ENCODE results near the gene PRKAG2. TPM values are rescaled to one million over a fixed set of nuclear protein-coding genes. Genes with fewer than 3 reads are reported as not detected.

Gene PRKAG2
- polyA plus RNA-seq, 2 donors = 9.0 to 11.2 TPM

DNA sequence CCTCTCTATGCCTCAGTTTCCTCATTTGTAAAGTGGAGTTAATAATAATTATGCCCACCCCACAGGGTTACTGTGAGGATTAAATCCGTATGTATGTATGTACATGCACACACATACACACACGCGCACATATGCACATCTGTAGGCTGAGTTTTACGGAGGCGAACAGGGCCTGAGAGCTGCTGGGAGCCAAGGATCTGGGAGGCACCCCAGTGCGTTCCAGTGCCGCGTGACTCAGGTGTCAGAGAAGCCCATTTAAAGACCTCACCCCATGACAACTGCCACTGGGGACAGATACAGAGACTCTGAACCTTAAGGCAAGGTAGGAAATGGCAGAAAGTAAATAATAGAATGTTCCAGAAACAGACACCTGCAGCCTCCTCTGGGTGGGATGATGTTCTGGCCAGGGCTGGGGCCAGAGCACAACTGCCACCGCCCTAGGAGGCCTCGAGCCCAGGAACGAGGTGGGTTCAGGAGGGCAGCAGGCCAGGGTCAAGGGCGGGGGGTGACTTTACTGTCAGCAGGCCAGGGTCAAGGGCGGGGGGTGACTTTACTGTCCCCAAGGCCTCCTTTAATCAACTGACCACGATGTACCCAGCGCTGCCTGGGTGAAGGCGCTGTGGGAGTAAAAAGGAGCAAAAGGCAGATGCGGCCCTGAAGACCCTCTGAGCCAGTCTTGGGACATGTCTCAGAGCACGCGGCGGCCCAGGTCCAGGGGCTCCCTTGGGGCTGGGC lies 54.9 kb downstream of the PRKAG2 start:
- Histone ChIP-seq H3K27me3 (ENCODE audit: control insufficient read depth in 1 of 2, insufficient read depth in 2 of 2, low read length in 2 of 2) (no peaks in the 10 kb centered on the region), H3K4me1 (ENCODE audit: control insufficient read depth in 2 of 2, insufficient read depth in 2 of 2, low read length in 1 of 2) (peaks cover 5 to 24% of the 10 kb centered on the region in 2 donors), H3K4me3 (ENCODE audit: low read depth in 1 of 2, low read length in 2 of 2) (no peak overlapping the region), H3K36me3 (ENCODE audit: control insufficient read depth in 2 of 2, insufficient read depth in 2 of 2, low read length in 1 of 2) (no peaks in the 10 kb centered on the region), H3K27ac (ENCODE audit: low read depth in 2 of 2, low read length in 1 of 2) (no peak overlapping the region), H3K9me3 (ENCODE audit: control insufficient read depth in 2 of 2, insufficient read depth in 1 of 2, low read depth in 1 of 2, low read length in 1 of 2) (no peaks in the 10 kb centered on the region)
- 82 to 91% methylated on average over 20 of the region's 20 CpGs for WGBS, 2 donors

- no peak overlapping the region for H3K27ac ChIP-seq (ENCODE audit: low read depth in 2 of 2, low read length in 1 of 2)
- 70 to 85% methylated on average over 4 of the region's 4 CpGs for WGBS, 2 donors
- H3K9me3 ChIP-seq (ENCODE audit: control insufficient read depth in 2 of 2, insufficient read depth in 1 of 2, low read depth in 1 of 2, low read length in 1 of 2) = no peaks in the 10 kb centered on the region
- no peak overlapping the region for H3K4me3 ChIP-seq (ENCODE audit: low read depth in 1 of 2, low read length in 2 of 2)
- no peaks in the 10 kb centered on the region for H3K36me3 ChIP-seq (ENCODE audit: control insufficient read depth in 2 of 2, insufficient read depth in 2 of 2, low read length in 1 of 2)
- no peaks in the 10 kb centered on the region for H3K27me3 ChIP-seq (ENCODE audit: control insufficient read depth in 1 of 2, insufficient read depth in 2 of 2, low read length in 2 of 2)
- peaks cover 5 to 24% of the 10 kb centered on the region in 2 donors for H3K4me1 ChIP-seq (ENCODE audit: control insufficient read depth in 2 of 2, insufficient read depth in 2 of 2, low read length in 1 of 2)
Measured at GRCh38 chr7:151821226-151821625, 55.7 kb downstream of the PRKAG2 start.

DNA sequence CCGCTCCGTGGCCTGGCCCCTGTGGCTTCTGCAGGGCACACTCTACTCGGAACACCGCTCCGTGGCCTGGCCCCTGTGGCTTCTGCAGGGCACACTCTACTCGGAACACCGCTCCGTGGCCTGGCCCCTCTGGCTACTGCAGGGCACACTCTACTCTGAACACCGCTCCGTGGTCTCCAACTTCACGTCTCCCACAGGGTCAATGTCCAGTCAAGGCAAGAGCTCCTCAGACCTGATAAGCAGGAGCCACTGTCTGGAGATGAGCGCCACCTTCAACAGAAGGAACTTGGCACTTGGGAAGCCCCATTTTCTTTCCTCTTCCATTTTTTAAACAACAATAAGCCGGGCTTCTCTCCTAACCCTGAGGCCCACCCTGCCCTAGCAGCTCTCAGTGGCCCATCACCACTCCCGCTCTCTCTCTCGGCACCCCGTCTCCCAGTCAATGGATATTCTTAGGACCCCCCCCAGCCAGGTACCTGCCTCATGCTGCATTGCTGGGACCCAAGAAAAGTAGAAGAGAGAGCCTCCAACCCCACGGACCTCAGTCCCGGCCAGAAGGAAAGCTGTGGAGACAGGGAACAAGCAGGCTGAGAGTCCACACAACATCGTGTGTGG lies 56.3 kb downstream of the PRKAG2 start:
- WGBS, 2 donors = 77 to 78% methylated on average over 13 of the region's 19 CpGs

GRCh38 chr7:151819866-151820265 lies 57.0 kb downstream of the PRKAG2 start:
- whole genome bisulfite sequencing, 2 donors = 34 to 52% methylated on average over 8 of the region's 8 CpGs

More for the DNA sequence above, 56.3 kb downstream of the PRKAG2 start:
- Histone ChIP-seq H3K4me3 (ENCODE audit: low read depth in 1 of 2, low read length in 2 of 2) (no peak overlapping the region), H3K27ac (ENCODE audit: low read depth in 2 of 2, low read length in 1 of 2) (no peak overlapping the region), H3K27me3 (ENCODE audit: control insufficient read depth in 1 of 2, insufficient read depth in 2 of 2, low read length in 2 of 2) (no peaks in the 10 kb centered on the region), H3K9me3 (ENCODE audit: control insufficient read depth in 2 of 2, insufficient read depth in 1 of 2, low read depth in 1 of 2, low read length in 1 of 2) (no peaks in the 10 kb centered on the region), H3K4me1 (ENCODE audit: control insufficient read depth in 2 of 2, insufficient read depth in 2 of 2, low read length in 1 of 2) (peaks cover 5 to 22% of the 10 kb centered on the region in 2 donors), H3K36me3 (ENCODE audit: control insufficient read depth in 2 of 2, insufficient read depth in 2 of 2, low read length in 1 of 2) (no peaks in the 10 kb centered on the region)

DNA sequence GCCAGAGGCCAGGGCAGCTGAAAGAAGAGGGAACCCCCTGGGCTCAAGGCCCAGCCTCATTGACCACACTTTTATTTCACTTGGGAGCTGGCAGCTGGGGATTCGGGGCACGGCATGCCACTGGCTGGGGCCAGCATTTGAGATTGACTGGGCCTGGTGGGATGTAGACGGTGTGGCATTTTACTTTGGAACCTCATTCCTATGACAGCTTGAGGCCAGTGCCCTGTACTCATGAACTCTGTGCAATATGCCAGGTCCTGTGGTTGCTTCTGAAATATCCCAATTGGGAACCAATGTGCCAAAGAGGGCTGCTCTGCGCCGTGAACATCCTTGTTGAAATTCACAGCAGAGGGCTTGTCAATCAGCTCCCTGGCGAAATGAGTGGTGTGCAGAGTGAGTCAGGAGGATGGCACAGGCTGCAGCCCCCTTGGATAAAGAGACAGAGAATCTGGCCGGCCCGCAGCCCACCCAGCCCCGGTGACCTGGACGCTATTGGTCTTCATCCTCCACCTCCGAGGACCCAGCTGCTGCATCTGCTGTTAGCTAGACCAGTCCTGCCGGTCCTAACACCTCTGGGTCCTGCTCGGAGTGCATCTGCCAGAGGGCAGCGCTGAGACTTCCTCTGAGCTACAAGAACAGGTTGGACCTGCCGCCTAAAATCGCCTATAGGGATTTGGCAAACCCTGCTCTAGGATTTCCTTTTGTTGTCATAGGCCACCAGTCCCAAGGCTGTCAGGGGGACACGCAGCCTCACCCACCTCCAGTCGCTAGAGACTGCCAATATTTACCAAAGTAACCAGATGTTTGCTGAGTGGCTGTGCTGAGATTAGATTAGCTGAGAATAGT lies 58.0 kb downstream of the PRKAG2 start:
- Histone ChIP-seq H3K4me1 (ENCODE audit: control insufficient read depth in 2 of 2, insufficient read depth in 2 of 2, low read length in 1 of 2) (peaks cover 5 to 19% of the 10 kb centered on the region in 2 donors), H3K4me3 (ENCODE audit: low read depth in 1 of 2, low read length in 2 of 2) (no peak overlapping the region), H3K27me3 (ENCODE audit: control insufficient read depth in 1 of 2, insufficient read depth in 2 of 2, low read length in 2 of 2) (no peaks in the 10 kb centered on the region), H3K9me3 (ENCODE audit: control insufficient read depth in 2 of 2, insufficient read depth in 1 of 2, low read depth in 1 of 2, low read length in 1 of 2) (no peaks in the 10 kb centered on the region), H3K36me3 (ENCODE audit: control insufficient read depth in 2 of 2, insufficient read depth in 2 of 2, low read length in 1 of 2) (no peaks in the 10 kb centered on the region), H3K27ac (ENCODE audit: low read depth in 2 of 2, low read length in 1 of 2) (peak overlapping the region; percentile 5 to 44)
- WGBS, 2 donors = 59 to 63% methylated on average over 18 of the region's 18 CpGs

More at GRCh38 chr7:151819866-151820265, 57.0 kb downstream of the PRKAG2 start:
- peak overlapping the region in 1 of 2 donors; percentile 64 for H3K27ac ChIP-seq (ENCODE audit: low read depth in 2 of 2, low read length in 1 of 2)
- no peaks in the 10 kb centered on the region for H3K27me3 ChIP-seq (ENCODE audit: control insufficient read depth in 1 of 2, insufficient read depth in 2 of 2, low read length in 2 of 2)
- H3K4me1 ChIP-seq (ENCODE audit: control insufficient read depth in 2 of 2, insufficient read depth in 2 of 2, low read length in 1 of 2) = peaks cover 5 to 19% of the 10 kb centered on the region in 2 donors
- no peaks in the 10 kb centered on the region for H3K36me3 ChIP-seq (ENCODE audit: control insufficient read depth in 2 of 2, insufficient read depth in 2 of 2, low read length in 1 of 2)
- H3K9me3 ChIP-seq (ENCODE audit: control insufficient read depth in 2 of 2, insufficient read depth in 1 of 2, low read depth in 1 of 2, low read length in 1 of 2) = no peaks in the 10 kb centered on the region
- H3K4me3 ChIP-seq (ENCODE audit: low read depth in 1 of 2, low read length in 2 of 2) = no peak overlapping the region

DNA sequence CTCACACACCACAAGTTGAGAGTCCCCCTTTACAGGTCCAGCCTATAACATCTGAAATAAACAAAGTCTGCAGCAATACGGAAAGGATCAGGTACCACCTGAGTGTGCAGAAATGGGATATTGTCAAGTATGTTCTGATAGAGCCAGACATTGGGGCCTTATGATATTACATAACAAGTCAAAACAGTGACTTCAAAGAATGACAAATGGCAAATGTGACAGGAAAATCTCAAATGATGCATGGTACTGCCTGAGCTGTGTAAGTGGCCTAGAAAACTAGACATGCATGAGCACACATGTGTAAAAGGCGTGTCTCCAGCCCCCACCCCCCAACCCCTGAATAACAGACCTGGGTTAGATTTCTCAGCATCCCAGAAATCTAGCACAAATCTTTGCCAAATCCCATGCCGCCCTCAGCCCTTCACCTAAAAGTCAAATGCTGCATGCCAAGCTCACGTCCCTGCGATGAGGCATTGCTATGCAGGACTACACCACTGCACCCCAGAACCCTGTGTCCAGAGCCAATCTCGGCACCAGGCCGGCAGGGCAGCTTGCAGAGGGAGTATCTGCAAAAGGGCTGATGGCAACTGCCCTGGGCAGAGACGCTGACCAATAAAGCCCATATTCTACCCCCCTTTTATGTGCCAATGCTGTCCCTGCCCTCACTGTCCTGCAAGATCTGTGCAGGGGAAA lies 58.8 kb downstream of the PRKAG2 start:
- H3K4me3 ChIP-seq (ENCODE audit: low read depth in 1 of 2, low read length in 2 of 2) = no peak overlapping the region
- no peak overlapping the region for H3K27ac ChIP-seq (ENCODE audit: low read depth in 2 of 2, low read length in 1 of 2)
- WGBS, 2 donors = 92 to 94% methylated on average over 8 of the region's 8 CpGs
- H3K9me3 ChIP-seq (ENCODE audit: control insufficient read depth in 2 of 2, insufficient read depth in 1 of 2, low read depth in 1 of 2, low read length in 1 of 2) = no peaks in the 10 kb centered on the region
- H3K27me3 ChIP-seq (ENCODE audit: control insufficient read depth in 1 of 2, insufficient read depth in 2 of 2, low read length in 2 of 2) = no peaks in the 10 kb centered on the region
- H3K4me1 ChIP-seq (ENCODE audit: control insufficient read depth in 2 of 2, insufficient read depth in 2 of 2, low read length in 1 of 2) = peaks cover 5 to 19% of the 10 kb centered on the region in 2 donors
- no peaks in the 10 kb centered on the region for H3K36me3 ChIP-seq (ENCODE audit: control insufficient read depth in 2 of 2, insufficient read depth in 2 of 2, low read length in 1 of 2)

DNA sequence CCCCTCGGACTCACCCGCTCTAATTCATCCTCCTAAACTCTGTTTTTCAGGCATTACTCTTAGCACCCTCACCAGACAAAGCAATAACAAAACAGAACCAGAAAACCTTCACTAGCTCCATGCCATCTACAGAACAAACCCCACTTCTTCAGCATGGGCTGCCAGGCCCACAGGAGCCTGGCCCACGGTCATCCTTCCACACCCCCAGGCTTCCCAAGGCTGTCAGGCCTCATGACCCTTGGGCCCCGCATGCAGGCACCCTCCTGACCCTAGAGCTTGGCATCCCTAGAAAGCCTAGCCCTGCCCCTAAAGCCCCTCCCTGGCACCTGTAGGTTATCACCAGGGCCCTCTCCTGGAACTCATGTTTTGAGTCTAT lies 59.6 kb downstream of the PRKAG2 start:
- no peaks in the 10 kb centered on the region for H3K9me3 ChIP-seq (ENCODE audit: control insufficient read depth in 2 of 2, insufficient read depth in 1 of 2, low read depth in 1 of 2, low read length in 1 of 2)
- peaks cover 3 to 16% of the 10 kb centered on the region in 2 donors for H3K4me1 ChIP-seq (ENCODE audit: control insufficient read depth in 2 of 2, insufficient read depth in 2 of 2, low read length in 1 of 2)
- no peak overlapping the region for H3K27ac ChIP-seq (ENCODE audit: low read depth in 2 of 2, low read length in 1 of 2)
- no peaks in the 10 kb centered on the region for H3K36me3 ChIP-seq (ENCODE audit: control insufficient read depth in 2 of 2, insufficient read depth in 2 of 2, low read length in 1 of 2)
- WGBS, 2 donors = 96 to 97% methylated on average over 4 of the region's 4 CpGs
- H3K27me3 ChIP-seq (ENCODE audit: control insufficient read depth in 1 of 2, insufficient read depth in 2 of 2, low read length in 2 of 2) = no peaks in the 10 kb centered on the region
- no peak overlapping the region for H3K4me3 ChIP-seq (ENCODE audit: low read depth in 1 of 2, low read length in 2 of 2)

DNA sequence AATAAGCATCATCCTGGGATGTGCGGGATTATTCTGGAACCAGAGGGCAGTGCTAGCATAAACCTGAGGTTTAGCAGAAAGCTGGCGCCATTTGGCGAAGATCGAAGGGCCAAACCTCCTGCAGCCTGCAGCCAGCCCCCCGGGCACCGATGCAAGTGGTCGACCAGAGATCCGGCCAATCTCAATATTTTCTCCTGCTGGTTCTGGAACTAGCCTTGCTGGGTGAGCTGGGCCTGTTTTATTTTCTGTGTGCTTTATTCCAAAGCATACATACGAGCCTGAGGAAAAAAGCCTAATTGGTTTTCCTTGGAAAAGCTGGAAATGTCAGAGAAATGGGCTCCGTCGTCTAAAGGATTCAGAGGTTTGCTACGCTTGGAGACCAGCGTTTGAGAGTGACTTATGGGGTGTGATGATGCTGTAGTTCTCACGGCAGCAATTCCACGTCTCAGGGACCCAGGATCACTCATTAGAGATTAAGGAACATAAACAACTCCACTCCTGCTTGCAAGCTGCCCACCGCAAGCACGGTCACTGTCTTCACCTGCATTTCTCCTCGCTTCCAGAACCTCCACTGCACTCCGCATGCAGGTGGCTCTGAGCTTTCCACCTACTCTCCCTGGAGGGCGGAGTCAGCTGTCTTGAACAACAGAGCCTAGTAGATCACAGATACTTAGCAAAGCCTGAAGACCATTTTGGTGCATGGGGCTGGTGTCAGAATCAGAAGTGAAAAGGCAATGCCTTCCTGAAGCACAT lies 60.2 kb downstream of the PRKAG2 start:
- peaks cover 3 to 16% of the 10 kb centered on the region in 2 donors for H3K4me1 ChIP-seq (ENCODE audit: control insufficient read depth in 2 of 2, insufficient read depth in 2 of 2, low read length in 1 of 2)

More for the DNA sequence above, 60.2 kb downstream of the PRKAG2 start:
- H3K36me3 ChIP-seq (ENCODE audit: control insufficient read depth in 2 of 2, insufficient read depth in 2 of 2, low read length in 1 of 2) = no peaks in the 10 kb centered on the region
- 96 to 97% methylated on average over 20 of the region's 20 CpGs for WGBS, 2 donors
- H3K9me3 ChIP-seq (ENCODE audit: control insufficient read depth in 2 of 2, insufficient read depth in 1 of 2, low read depth in 1 of 2, low read length in 1 of 2) = no peaks in the 10 kb centered on the region
- no peak overlapping the region for H3K27ac ChIP-seq (ENCODE audit: low read depth in 2 of 2, low read length in 1 of 2)
- H3K4me3 ChIP-seq (ENCODE audit: low read depth in 1 of 2, low read length in 2 of 2) = no peak overlapping the region
- H3K27me3 ChIP-seq (ENCODE audit: control insufficient read depth in 1 of 2, insufficient read depth in 2 of 2, low read length in 2 of 2) = no peaks in the 10 kb centered on the region
